ENCODE data around the gene PPP2R2B. TPM values are rescaled to one million over a fixed set of nuclear protein-coding genes. Genes with fewer than 3 reads are reported as not detected.

PPP2R2B gene
- total RNA-seq, 6 experiments from 2014 or later: 0.15 to 0.77 (median 0.27) TPM

DNA sequence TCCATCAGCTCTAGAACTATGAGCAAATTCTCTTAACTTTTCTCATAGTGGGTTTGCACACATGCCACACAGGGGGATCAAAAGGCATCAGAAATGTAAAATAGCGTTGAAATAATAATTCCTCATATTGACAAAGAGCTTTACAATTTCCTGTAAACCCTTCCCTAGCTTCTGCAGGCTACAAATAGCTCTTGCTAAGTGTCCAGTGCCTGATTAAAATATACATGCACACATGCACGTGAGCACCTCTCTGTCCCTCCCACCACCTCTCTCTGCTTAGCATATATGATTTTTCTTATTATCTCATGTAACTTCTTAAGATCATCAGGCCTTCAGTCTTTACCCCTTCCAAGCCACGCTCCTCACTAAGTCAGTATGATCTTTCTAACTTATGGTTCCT, 13.7 kb upstream of the PPP2R2B start:
- TF ChIP-seq, protein P1, sequence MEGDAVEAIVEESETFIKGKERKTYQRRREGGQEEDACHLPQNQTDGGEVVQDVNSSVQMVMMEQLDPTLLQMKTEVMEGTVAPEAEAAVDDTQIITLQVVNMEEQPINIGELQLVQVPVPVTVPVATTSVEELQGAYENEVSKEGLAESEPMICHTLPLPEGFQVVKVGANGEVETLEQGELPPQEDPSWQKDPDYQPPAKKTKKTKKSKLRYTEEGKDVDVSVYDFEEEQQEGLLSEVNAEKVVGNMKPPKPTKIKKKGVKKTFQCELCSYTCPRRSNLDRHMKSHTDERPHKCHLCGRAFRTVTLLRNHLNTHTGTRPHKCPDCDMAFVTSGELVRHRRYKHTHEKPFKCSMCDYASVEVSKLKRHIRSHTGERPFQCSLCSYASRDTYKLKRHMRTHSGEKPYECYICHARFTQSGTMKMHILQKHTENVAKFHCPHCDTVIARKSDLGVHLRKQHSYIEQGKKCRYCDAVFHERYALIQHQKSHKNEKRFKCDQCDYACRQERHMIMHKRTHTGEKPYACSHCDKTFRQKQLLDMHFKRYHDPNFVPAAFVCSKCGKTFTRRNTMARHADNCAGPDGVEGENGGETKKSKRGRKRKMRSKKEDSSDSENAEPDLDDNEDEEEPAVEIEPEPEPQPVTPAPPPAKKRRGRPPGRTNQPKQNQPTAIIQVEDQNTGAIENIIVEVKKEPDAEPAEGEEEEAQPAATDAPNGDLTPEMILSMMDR (IDR thresholded peaks at IDR 0.05): no peak
- no peak for TF ChIP-seq POLR2A (IDR thresholded peaks at IDR 0.05)
- ATAC-seq: no peak
- Histone ChIP-seq H3K36me3 (no peaks in the 10 kb centered on the region), H3K4me3 (no peak overlapping the region), H3K27me3 (no peaks in the 10 kb centered on the region), H3K9me3 (no peaks in the 10 kb centered on the region), H3K4me1 (no peaks in the 10 kb centered on the region), H3K27ac (no peak overlapping the region)
- intact Hi-C loops (cut with DNase I): no loop called here
- DNase-seq: no peak
- 84% methylated on average over 3 of the region's 3 CpGs for WGBS (ENCODE audit: insufficient coverage, low coverage, low lambda C conversion rate, missing lambda C conversion rate)

DNA sequence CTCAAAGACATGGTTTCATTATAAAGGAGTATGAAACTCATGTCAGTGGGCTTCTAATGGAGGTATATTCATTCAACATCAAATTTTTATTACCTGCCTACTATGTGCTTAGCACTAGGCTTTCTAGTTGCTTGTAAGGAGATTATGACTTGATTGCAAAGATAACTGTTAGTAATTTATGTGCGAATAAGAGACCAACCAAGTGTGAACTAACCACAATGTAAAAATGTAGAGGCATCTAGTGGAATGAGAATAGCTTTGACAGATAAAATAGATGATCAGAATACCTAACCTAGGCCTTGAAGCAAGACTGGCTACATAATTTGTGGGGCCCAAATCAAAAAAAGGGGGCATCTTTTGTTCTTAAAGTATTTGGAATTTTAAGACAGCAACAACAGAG, 13.0 kb upstream of the PPP2R2B start:
- TF ChIP-seq, protein P1 (IDR thresholded peaks at IDR 0.05): no peak
- no peak for TF ChIP-seq POLR2A (IDR thresholded peaks at IDR 0.05)
- Histone ChIP-seq H3K4me3 (no peak overlapping the region), H3K27ac (no peak overlapping the region), H3K36me3 (no peaks in the 10 kb centered on the region), H3K4me1 (no peaks in the 10 kb centered on the region), H3K27me3 (no peaks in the 10 kb centered on the region), H3K9me3 (no peaks in the 10 kb centered on the region)
- 90% methylated on average over 1 of the region's 1 CpG for WGBS (ENCODE audit: insufficient coverage, low coverage, low lambda C conversion rate, missing lambda C conversion rate)
- DNase-seq: no peak
- no peak for ATAC-seq
- intact Hi-C loops (cut with DNase I): no loop called here

DNA sequence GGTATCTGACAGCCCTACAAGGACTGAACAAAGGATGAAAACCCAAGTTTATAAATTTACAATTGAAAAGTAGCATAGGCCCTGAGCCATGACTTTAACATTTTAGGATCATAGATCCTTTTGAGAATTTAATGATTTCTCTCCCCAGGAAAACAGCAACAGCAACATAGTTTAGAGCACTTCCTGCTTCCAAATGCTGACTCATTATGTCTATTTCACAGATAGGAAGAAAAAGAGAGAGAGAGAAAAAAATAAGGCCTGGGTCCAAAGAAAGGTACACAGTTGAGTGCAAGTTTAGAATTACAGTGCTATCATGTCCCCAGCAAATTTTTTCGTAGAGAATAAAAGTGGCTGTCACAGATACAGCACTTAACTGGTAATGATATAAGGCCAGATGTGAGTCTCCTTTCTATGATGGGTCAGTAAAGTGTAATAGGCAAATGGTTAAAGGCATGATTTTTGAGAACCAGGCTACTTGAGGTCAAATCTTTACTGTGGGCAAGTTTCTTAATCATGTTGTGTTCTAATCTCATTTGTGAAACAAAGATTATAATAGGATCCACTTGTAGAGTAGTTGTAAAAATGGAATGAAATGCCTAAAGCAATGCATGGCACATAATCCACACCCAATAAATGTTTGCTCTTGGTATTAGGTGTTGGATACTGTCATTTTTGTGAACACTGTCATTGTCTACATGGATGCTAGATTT, 12.3 kb upstream of the PPP2R2B start:
- WGBS (ENCODE audit: insufficient coverage, low coverage, low lambda C conversion rate, missing lambda C conversion rate): 27% methylated on average over 1 of the region's 1 CpG
- no peak for DNase-seq
- H3K36me3 ChIP-seq: no peaks in the 10 kb centered on the region
- peak in 1 of 4 donors; percentile 34 for ATAC-seq
- no peaks in the 10 kb centered on the region for H3K9me3 ChIP-seq
- H3K27me3 ChIP-seq: no peaks in the 10 kb centered on the region
- TF ChIP-seq, protein P1 (IDR thresholded peaks at IDR 0.05): no peak
- TF ChIP-seq POLR2A (IDR thresholded peaks at IDR 0.05): no peak
- intact Hi-C loops (cut with DNase I): no loop called here
- no peak overlapping the region for H3K4me3 ChIP-seq
- H3K27ac ChIP-seq: no peak overlapping the region
- no peaks in the 10 kb centered on the region for H3K4me1 ChIP-seq

DNA sequence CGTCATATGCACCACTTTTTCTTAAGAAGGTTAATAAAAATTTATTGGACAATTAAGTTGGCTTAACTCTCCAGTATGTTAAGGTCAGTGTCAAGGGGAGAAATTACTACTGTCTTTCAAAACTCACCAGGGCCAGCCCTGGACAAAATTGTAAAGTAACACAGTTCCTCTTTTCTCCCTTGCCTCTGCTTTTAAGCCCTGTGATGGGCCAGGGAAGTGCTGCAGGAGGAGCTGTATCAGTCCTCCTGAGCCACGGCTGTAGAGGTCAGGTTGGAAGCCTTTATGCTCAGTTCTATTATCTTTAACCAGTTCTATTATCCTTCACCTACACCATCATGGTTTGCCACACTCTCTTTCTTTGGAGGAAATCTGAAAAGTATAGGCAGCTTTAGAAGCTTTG, 11.5 kb upstream of the PPP2R2B start:
- Histone ChIP-seq H3K9me3 (no peaks in the 10 kb centered on the region), H3K36me3 (no peaks in the 10 kb centered on the region), H3K27me3 (no peaks in the 10 kb centered on the region), H3K4me3 (no peak overlapping the region), H3K27ac (no peak overlapping the region), H3K4me1 (no peaks in the 10 kb centered on the region)
- TF ChIP-seq, protein P1 (IDR thresholded peaks at IDR 0.05): no peak
- no peak for TF ChIP-seq POLR2A (IDR thresholded peaks at IDR 0.05)
- DNase-seq: no peak
- intact Hi-C loops (cut with DNase I): no loop called here
- WGBS (ENCODE audit: insufficient coverage, low coverage, low lambda C conversion rate, missing lambda C conversion rate): 58% methylated on average over 2 of the region's 2 CpGs
- ATAC-seq: no peak
